Mesendoderm (in vitro differentiated cells): ENCODE results near the gene FERD3L.

Experiments used
- DNase-seq: peaks from one replicate; pipeline ENCODE4 v3.0.0; 2013
- H2AK5ac ChIP-seq: 2 replicates; pipeline ENCODE4 v1.6.1; 2013; ENCODE audit warnings: low read length, inconsistent platforms
- H2BK120ac ChIP-seq: 2 replicates; pipeline ENCODE4 v1.6.1; 2013; ENCODE audit warnings: low read depth, mild to moderate bottlenecking, low read length, moderate library complexity, mixed read lengths
- H2BK15ac ChIP-seq: replicated peaks from 2 replicates; pipeline ENCODE4 v1.6.1; 2013; ENCODE audit warnings: low read depth, mild to moderate bottlenecking, moderate library complexity
- H2BK5ac ChIP-seq: 2 replicates; pipeline ENCODE4 v1.6.1; 2013; ENCODE audit warnings: low read length, inconsistent platforms
- H3K18ac ChIP-seq: 2 replicates; pipeline ENCODE4 v1.6.1; 2013; ENCODE audit warnings: mild to moderate bottlenecking, low read length, mixed read lengths
- H3K23ac ChIP-seq: one replicate; pipeline ENCODE4 v1.6.1; 2013; ENCODE audit warnings: low read length
- H3K27ac ChIP-seq: 2 replicates; pipeline ENCODE4 v1.5.1; 2013; ENCODE audit warnings: low read depth, mild to moderate bottlenecking, inconsistent platforms, low read length, moderate library complexity
- H3K27me3 ChIP-seq: 2 replicates; pipeline ENCODE4 v1.6.1; 2013; ENCODE audit warnings: low read length, control low read depth, mild to moderate bottlenecking, inconsistent platforms; ENCODE audit not compliant: insufficient read depth, poor library complexity
- H3K36me3 ChIP-seq: 2 replicates; pipeline ENCODE4 v1.6.1; 2013; ENCODE audit warnings: low read length, inconsistent platforms; ENCODE audit not compliant: control insufficient read depth, insufficient read depth
- H3K4ac ChIP-seq: one replicate; pipeline ENCODE4 v1.6.1; 2013; ENCODE audit warnings: low read depth, mild to moderate bottlenecking, low read length, moderate library complexity
- H3K4me1 ChIP-seq: 2 replicates; pipeline ENCODE4 v1.6.1; 2013; ENCODE audit warnings: low read depth, low read length, inconsistent platforms; ENCODE audit not compliant: control insufficient read depth
- H3K4me2 ChIP-seq: 2 replicates; pipeline ENCODE4 v1.6.1; 2013; ENCODE audit warnings: low read length
- H3K4me3 ChIP-seq: 2 replicates; pipeline ENCODE4 v1.5.1; 2013; ENCODE audit warnings: mild to moderate bottlenecking, low read length
- H3K56ac ChIP-seq: one replicate; pipeline ENCODE4 v1.6.1; 2013; ENCODE audit warnings: low read length
- H3K79me1 ChIP-seq: 2 replicates; pipeline ENCODE4 v1.6.1; 2013; ENCODE audit warnings: low read length, inconsistent platforms
- H3K79me2 ChIP-seq: 2 replicates; pipeline ENCODE4 v1.6.1; 2013; ENCODE audit warnings: mild to moderate bottlenecking, low read length; ENCODE audit not compliant: control insufficient read depth, insufficient read depth
- H3K9ac ChIP-seq: 2 replicates; pipeline ENCODE4 v1.6.1; 2013; ENCODE audit warnings: low read length, inconsistent platforms
- H4K5ac ChIP-seq: one replicate; pipeline ENCODE4 v1.6.1; 2013; ENCODE audit warnings: low read length
- H4K8ac ChIP-seq: one replicate; pipeline ENCODE4 v1.6.1; 2013; ENCODE audit warnings: low read depth, mild to moderate bottlenecking, control low read depth, low read length, moderate library complexity
- WGBS: extraction: QIAGEN DNeasy Blood & Tissue Kit; methylation state at CpG from one replicate; pipeline ENCODE4 v1.1.7; 2013; ENCODE audit warnings: low lambda C conversion rate, missing lambda C conversion rate; ENCODE audit not compliant: insufficient coverage; ENCODE audit errors: extremely low coverage; 5-methylcytosine and 5-hydroxymethylcytosine counted together

FERD3L gene

DNA sequence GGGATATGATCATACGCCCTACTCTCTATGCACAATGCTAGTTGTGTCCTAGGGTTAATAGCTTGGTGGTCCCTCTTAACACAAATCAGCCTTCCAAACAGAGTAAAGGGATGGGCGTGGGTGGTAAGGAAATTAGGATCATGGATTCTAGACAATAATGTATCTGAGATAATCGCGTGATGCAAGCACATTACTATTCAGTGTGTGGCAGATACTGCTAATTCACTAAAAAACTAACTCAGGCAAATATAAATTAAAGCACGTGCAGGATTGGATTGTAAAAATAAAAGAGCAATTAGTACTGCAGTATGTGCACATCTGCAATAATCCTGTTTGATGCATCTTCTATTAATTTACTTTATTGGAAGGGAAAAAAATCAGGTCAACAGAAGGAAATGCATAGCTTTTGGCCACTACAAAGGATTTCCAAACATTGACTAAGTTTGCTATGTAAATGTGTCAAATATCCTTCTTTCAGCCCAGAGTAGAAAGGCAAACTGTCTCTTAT, 49.8 kb downstream of the FERD3L start:
- no peak overlapping the region for H3K4ac ChIP-seq
- no peaks in the 10 kb centered on the region for H3K79me1 ChIP-seq
- no peaks in the 10 kb centered on the region for H3K36me3 ChIP-seq
- no peak overlapping the region for H2AK5ac ChIP-seq
- H3K18ac ChIP-seq = no peak overlapping the region
- no peak overlapping the region for H3K23ac ChIP-seq
- H2BK5ac ChIP-seq = no peak overlapping the region
- no peak overlapping the region for H3K56ac ChIP-seq
- H2BK15ac ChIP-seq = no peak overlapping the region
- H3K9ac ChIP-seq = no peak overlapping the region
- H3K4me1 ChIP-seq = no peaks in the 10 kb centered on the region
- no peak overlapping the region for H3K4me2 ChIP-seq
- no peak overlapping the region for H2BK120ac ChIP-seq
- no peaks in the 10 kb centered on the region for H3K27me3 ChIP-seq
- H4K8ac ChIP-seq = no peak overlapping the region
- no peaks in the 10 kb centered on the region for H3K79me2 ChIP-seq
- no CpG with 5 or more reads among the region's 5 CpGs for WGBS
- DNase-seq = no peak
- H4K5ac ChIP-seq = no peak overlapping the region
- H3K27ac ChIP-seq = no peak overlapping the region
- no peak overlapping the region for H3K4me3 ChIP-seq
